ENCODE results near the gene TFAP2E. TPM values are rescaled to one million over a fixed set of nuclear protein-coding genes. Genes with fewer than 3 reads are reported as not detected.

The TFAP2E gene
- total and polyA plus RNA-seq, 2 experiments from 2014 or later, result 0.81 TPM; not detected in 1

DNA sequence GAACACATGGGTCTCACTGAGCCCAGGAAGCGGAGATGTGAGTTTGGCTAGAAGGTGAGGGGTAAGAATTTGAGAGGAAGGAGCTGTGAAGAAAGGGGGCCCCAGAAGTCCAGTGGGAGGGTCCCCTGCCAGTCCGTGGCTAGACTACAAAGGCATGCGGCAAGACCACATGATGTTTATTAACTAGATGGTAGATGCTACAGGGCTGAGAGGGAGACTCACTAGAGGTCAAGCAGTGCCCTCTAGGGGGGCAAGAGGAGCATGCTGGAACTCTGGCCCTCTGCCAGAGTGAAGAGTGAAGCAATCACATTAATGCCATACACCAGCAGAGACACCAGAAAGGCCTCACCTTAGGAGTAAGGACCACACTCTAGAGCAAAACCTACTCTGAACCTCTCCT, 28.1 kb upstream of the TFAP2E start:
- DNase-seq (ENCODE audit: low spot score), result peak; percentile 84
- Histone ChIP-seq H3K9me2 (replicated peaks; ENCODE audit: insufficient read depth) (no peaks in the 10 kb centered on the region), H4K20me1 (ENCODE audit: insufficient read depth, poor library complexity, severe bottlenecking) (peaks cover 10% of the 10 kb centered on the region), H3K4me3 (no peak overlapping the region), H3K36me3 (replicated peaks; ENCODE audit: insufficient read depth, low read depth) (no peaks in the 10 kb centered on the region), H3K79me2 (peaks cover 90% of the 10 kb centered on the region), H3K27me3 (no peaks in the 10 kb centered on the region), H3K4me2 (no peak overlapping the region), H2AFZ (no peak overlapping the region), H3K27ac (no peak overlapping the region), H3K9me3 (ENCODE audit: low read depth) (no peaks in the 10 kb centered on the region), H3K4me1 (ENCODE audit: insufficient read depth) (peaks cover 3% of the 10 kb centered on the region)
- 57% methylated on average over 3 of the region's 3 CpGs for WGBS (ENCODE audit: low lambda C conversion rate, missing lambda C conversion rate)
- TF ChIP-seq EZH2phosphoT487 (IDR thresholded peaks at IDR 0.05; ENCODE audit: low read depth, severe bottlenecking, unreplicated experiment), result no peak
- no peak for TF ChIP-seq EZH2 (IDR thresholded peaks at IDR 0.05; ENCODE audit: borderline replicate concordance)
- TF ChIP-seq, protein P1, sequence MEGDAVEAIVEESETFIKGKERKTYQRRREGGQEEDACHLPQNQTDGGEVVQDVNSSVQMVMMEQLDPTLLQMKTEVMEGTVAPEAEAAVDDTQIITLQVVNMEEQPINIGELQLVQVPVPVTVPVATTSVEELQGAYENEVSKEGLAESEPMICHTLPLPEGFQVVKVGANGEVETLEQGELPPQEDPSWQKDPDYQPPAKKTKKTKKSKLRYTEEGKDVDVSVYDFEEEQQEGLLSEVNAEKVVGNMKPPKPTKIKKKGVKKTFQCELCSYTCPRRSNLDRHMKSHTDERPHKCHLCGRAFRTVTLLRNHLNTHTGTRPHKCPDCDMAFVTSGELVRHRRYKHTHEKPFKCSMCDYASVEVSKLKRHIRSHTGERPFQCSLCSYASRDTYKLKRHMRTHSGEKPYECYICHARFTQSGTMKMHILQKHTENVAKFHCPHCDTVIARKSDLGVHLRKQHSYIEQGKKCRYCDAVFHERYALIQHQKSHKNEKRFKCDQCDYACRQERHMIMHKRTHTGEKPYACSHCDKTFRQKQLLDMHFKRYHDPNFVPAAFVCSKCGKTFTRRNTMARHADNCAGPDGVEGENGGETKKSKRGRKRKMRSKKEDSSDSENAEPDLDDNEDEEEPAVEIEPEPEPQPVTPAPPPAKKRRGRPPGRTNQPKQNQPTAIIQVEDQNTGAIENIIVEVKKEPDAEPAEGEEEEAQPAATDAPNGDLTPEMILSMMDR (IDR thresholded peaks at IDR 0.05; ENCODE audit: poor library complexity), result peak; percentile 47

DNA sequence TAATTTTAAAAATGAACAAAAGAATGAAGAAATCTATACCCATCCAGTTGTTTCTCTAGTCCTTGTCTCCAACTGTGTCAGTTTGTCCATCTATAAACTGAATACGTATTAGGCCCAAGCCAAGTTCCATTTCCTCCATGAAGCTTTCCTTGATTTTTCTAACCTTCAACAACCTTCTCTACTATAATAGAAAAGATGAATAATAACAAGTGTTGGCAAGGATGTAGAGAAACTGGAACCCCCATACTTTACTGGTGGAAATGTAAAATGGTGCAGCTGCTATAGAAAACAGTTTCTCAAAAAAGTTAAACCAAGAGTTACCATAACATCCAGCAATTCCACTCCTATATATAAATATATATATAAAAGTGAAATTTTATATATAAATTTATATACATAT, 26.5 kb upstream of the TFAP2E start:
- DNase-seq (ENCODE audit: low spot score), result no peak
- Histone ChIP-seq H2AFZ (no peak overlapping the region), H3K4me1 (ENCODE audit: insufficient read depth) (peaks cover 3% of the 10 kb centered on the region), H3K4me2 (no peak overlapping the region), H3K9me2 (replicated peaks; ENCODE audit: insufficient read depth) (no peaks in the 10 kb centered on the region), H3K27me3 (no peaks in the 10 kb centered on the region), H3K36me3 (replicated peaks; ENCODE audit: insufficient read depth, low read depth) (no peaks in the 10 kb centered on the region), H4K20me1 (ENCODE audit: insufficient read depth, poor library complexity, severe bottlenecking) (peaks cover 15% of the 10 kb centered on the region), H3K79me2 (peaks cover 93% of the 10 kb centered on the region), H3K27ac (no peak overlapping the region), H3K9me3 (ENCODE audit: low read depth) (no peaks in the 10 kb centered on the region), H3K4me3 (no peak overlapping the region)
- WGBS (ENCODE audit: low lambda C conversion rate, missing lambda C conversion rate), result 100% methylated on average over 1 of the region's 1 CpG
- TF ChIP-seq EZH2 (IDR thresholded peaks at IDR 0.05; ENCODE audit: borderline replicate concordance) (no peak), EZH2phosphoT487 (IDR thresholded peaks at IDR 0.05; ENCODE audit: low read depth, severe bottlenecking, unreplicated experiment) (no peak)
- TF ChIP-seq, protein P1 (IDR thresholded peaks at IDR 0.05; ENCODE audit: poor library complexity), result no peak

DNA sequence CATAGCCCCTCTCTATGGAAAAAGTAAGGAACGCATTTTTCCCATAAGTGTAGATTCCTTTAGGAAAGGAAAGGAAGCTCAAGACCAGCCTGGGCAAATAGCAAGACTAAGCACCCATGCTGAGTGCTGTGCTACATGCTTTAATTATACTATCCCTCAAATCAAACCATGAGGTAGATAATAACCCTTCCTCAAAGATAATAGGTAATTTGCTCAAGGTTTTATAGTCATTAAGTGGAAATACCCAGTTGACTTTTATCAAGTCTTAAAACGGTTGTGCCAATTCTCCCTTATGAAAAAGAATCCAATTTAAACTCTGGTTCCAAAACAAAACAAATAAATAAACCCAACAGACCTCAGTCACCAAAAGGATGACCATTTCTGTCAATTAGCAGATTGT, 19.3 kb upstream of the TFAP2E start:
- Histone ChIP-seq H3K4me1 (ENCODE audit: insufficient read depth) (peaks cover 25% of the 10 kb centered on the region), H3K4me3 (no peak overlapping the region), H4K20me1 (ENCODE audit: insufficient read depth, poor library complexity, severe bottlenecking) (peaks cover 10% of the 10 kb centered on the region), H3K9me2 (replicated peaks; ENCODE audit: insufficient read depth) (no peaks in the 10 kb centered on the region), H3K79me2 (peaks cover 79% of the 10 kb centered on the region), H2AFZ (no peak overlapping the region), H3K27ac (peak overlapping the region; percentile 97), H3K27me3 (no peaks in the 10 kb centered on the region), H3K9me3 (ENCODE audit: low read depth) (no peaks in the 10 kb centered on the region), H3K36me3 (replicated peaks; ENCODE audit: insufficient read depth, low read depth) (no peaks in the 10 kb centered on the region), H3K4me2 (peak overlapping the region; percentile 94)
- WGBS (ENCODE audit: low lambda C conversion rate, missing lambda C conversion rate), result 66% methylated on average over 2 of the region's 2 CpGs
- no peak for TF ChIP-seq EZH2phosphoT487 (IDR thresholded peaks at IDR 0.05; ENCODE audit: low read depth, severe bottlenecking, unreplicated experiment)
- TF ChIP-seq EZH2 (IDR thresholded peaks at IDR 0.05; ENCODE audit: borderline replicate concordance), result no peak
- TF ChIP-seq, protein P1 (IDR thresholded peaks at IDR 0.05; ENCODE audit: poor library complexity), result no peak
- no peak for DNase-seq (ENCODE audit: low spot score)
